ENCODE data around the gene ATOSB.
"Not testable (repeated sequence)": the region's sequence is repeated elsewhere in the genome, so short reads cannot be mapped to it uniquely, and the experiment has no call there.

The ATOSB gene, protein sequence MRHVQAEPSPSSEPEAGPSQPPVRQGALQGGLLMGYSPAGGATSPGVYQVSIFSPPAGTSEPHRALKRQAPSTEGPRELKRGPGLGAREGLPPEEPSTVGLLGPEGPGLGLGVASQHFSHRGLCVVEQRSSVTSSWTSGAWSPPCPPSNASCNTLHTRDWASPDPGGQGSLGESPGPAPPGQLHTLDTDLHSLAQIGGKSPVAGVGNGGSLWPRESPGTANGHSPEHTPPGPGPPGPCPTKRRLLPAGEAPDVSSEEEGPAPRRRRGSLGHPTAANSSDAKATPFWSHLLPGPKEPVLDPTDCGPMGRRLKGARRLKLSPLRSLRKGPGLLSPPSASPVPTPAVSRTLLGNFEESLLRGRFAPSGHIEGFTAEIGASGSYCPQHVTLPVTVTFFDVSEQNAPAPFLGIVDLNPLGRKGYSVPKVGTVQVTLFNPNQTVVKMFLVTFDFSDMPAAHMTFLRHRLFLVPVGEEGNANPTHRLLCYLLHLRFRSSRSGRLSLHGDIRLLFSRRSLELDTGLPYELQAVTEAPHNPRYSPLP

DNA sequence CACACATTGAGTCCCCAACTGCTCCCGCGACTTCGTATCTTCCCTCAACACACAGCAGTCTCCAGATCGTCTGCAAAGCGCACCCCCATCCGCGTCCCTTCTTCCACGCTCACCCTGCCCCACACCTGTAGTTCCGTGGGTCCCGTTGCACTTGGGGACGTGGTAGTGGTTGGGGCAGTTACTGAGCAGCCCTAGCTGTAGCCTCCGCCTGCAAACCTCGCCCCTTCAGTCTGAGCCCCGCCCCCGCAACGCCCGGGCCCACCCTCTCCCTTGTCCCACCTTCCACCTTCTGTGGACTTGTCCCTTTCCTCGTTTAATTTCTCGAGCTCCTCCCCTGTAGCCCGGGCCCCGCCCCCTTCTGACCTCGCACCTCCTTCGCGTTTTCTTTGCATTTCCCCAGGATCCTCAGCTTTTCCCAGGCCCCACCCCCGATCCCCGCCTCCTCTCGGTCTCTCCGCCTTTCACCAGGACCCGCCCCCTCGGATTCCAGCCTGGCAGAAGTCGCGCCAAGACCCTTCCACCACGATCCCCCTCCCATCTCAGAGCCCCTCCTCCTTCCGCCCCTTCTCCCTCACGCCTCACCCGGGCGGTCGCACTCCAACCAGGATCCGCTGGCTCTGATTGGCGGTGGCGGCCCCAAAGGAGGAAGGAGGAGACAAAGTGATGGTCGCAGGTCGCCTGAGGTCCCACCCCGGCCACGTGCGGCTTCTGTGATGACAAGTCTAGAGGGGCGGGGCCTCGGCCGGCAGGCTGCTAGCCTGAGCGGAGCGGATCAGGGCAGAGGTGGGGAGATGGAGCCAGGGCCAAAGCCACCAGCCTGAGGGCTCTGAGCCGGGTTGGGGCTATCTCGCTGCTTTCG is at the start of gene ATOSB:
Gene ATOSB (minus strand): TSS at position 183 of the 859 bp plus-strand sequence. CDS start 7,588 bp downstream, outside the sequence.
- peak; percentile 95 for DNase-seq

GRCh38 chr9:35164711-35165110 is 49.0 kb upstream of the ATOSB start:
- DNase-seq, result no peak

- DNase-seq, result no peak
Measured at GRCh38 chr9:35163413-35163812, 47.8 kb upstream of the ATOSB start.

DNA sequence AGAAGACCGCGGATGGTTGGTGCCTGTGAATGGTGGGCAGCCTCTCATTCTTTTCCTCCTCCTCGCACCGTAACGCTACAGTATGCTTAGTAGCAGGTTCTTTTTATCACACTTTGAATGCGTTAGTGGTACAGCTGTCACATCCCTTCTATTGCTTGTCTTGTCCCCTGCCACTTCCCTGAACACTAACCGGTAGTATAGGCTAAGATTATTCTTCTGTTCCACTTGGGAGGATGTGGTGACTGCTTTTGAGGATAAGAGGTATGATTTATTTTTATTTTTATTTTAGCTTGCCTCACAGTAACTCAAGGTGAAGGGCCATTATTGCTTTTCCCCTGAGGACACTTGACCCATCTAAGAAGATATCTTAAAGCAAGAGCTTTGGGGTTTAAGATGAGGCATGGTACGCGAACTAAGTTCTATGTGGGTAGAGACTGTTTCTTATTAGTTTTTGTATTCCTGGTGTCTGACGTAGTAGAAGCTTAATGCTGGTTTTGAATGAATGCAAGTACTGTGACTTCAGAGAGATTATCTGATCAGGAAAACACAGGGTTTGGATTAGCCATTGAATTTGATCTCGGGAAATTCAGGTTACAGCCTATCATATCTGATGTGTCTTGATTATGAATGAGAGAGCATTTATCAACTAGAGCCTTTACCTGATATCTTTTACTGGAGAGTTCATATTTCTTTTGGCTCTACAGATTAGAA is 47.1 kb upstream of the ATOSB start:
- no peak for DNase-seq

DNA sequence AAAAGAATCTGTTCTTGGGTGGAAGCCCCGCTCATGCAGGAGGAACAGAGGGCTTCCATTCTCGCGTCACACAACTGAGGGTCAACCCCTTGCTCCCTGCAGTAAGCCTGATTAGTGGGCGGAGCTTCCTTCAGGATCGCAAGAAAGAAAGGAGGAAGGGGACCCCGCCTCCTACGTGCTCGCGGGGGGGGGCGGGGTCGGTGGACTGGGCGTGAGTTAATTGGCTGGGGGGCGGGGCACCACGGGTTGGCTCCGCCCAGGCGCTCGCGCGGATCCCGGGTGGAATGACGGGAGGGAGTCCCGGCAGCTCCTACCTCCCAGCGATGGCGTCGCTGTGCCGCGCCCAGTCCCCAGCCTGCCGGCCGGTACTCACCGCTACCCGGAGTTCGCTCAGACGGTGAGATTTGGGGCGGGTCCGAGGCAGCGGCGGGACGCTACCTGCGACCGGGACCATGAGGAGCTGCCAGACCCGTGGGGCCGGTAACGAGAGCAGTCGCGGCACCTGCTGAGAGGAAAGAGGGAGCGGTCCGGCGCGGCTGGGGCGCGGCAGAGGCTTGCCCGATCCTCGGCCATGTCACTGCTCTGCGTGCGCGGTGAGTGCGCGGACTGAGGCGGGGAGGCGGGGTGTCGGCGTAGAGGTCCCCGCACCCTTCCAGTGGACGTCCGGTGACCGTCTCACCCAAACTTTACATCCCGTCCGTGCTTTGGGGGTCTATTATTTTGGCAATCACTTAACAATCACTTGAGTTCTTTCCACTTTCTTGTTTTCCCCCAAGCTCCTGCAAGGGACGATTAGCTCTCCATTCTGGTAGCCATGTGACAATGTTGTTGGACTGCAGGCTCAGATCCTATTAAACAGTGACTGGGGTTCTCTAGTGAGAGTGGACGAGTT is 46.3 kb upstream of the ATOSB start, which contains the start of gene UNC13B:
Gene UNC13B (plus strand): TSS at position 297 of the 892 bp plus-strand sequence. CDS start 275 bp downstream, at position 572.
- peak; percentile 87 for DNase-seq

DNA sequence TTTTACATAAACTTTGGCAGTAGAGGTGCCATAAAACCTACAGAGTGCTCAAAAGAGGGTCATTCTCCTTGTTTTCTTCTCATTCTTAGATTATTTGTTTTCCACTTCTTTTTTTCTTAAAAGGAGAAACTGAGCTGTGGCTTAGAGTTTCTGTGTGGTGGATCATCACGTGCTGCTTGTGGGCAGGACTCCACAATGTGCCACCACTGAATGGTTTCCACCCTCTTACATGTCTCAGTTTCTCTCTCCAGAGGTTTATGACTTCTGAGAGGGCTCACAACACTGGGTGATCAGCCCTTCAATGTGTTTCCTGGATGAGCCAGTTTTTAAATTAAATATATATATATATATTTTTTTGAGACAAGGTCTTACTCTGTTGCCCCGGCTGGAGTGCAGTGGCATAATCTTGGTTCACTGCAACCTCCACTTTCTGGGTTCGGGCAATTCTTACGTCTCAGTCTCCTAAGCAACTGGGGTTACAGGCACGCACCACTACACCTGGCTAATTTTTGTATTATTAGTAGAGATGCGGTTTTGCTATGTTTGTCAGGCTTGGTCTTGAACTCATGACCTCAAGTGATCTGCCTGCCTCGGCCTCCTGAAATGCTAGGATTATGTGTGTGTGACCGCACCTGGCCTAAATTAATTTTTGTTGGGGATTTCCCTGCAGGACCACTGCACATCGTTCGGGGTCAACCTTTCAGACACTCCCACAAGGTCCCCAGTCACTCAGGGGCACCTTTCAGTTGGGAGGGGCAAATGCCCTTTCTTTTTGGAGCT is 43.0 kb upstream of the ATOSB start:
- no peak for DNase-seq

- DNase-seq, result not testable (repeated sequence)
Measured at GRCh38 chr9:35157836-35158235, 42.2 kb upstream of the ATOSB start.

- no peak for DNase-seq
Measured at GRCh38 chr9:35156781-35157180, 41.1 kb upstream of the ATOSB start.

GRCh38 chr9:35152926-35153325 is 37.3 kb upstream of the ATOSB start:
- no peak for DNase-seq

GRCh38 chr9:35147941-35148563 is 32.4 kb upstream of the ATOSB start:
- not testable (repeated sequence) for DNase-seq

DNA sequence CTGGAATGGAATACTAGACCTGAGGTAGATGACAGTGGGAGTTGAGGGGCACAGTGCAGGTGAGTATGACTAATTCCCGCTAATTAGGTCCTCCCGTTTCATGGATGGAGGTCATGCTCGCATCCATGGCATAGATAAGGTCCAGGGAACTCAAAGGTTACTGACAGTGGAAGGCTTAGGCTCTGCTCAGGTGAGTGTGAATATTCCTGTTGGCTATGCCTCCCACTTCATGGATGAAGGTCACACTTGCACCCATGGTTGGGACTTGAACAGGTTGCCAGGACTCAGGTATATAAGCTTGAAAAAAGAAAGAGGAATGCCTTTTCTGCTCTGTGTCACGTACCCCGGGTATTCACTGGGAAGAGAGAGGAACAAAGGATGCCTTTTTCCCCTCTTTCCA is 26.4 kb upstream of the ATOSB start:
- DNase-seq, result no peak

DNA sequence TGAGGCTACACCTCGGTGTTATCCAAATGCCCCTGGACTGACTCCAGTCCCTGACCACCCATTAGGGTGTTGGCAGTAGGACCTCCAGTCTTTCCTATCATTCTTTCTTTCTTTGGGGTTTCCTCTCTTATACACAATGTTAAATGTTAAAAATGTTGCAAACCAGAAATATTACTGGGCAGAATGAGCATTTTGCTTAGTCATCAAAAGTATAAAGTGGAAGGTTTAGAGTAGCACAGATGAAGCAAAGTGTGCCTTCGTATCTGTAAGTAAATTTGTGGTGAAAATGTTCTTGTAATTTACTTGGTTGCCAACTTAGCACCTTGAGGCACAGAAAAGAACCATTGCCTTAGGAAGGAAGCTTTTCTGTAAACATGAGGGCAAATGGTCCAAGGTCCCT is 24.4 kb upstream of the ATOSB start:
- DNase-seq, result no peak

- no peak for DNase-seq
Measured at GRCh38 chr9:35136866-35137265, 21.2 kb upstream of the ATOSB start.

- DNase-seq, result no peak
Measured at GRCh38 chr9:35135988-35136387, 20.3 kb upstream of the ATOSB start.

DNA sequence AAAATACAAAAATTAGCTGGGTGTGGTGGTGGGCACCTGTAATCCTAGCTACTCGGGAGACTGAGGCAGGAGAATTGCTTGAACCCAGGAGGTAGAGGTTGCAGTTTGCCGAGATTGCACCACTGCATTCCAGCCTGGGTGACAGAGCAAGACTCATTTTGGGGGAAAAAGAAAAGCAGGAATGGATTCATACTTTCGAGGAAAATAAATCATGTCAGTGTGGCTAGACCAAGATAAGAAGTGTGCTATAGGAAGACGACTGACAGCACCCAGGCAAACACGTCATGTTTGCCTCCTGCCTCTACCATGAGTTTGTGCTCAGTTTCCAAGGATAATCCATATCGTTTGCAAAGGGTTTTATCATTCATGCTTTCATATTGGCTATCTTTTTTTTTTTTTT is 19.3 kb upstream of the ATOSB start:
- no peak for DNase-seq

- peak; percentile 74 for DNase-seq
Measured at GRCh38 chr9:35116898-35117551, 1.4 kb upstream of the ATOSB start.

DNA sequence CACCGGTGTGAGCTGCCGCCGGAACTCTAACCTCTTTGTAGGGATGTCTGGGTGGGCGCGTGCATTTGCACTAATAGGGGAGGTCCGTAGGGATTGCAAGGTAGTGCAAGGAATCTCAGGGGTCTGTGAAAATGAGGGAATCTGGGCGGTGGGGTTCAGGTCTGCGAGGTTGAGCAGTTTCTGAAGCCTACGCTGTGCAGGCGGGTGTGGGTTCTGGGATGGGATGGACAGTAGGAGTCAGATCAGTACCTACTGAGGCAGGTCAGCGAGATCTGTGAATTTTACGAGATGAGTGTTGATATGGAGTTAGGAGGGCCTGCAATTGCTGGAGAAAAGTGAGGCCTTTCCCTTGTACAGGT is 856 bp upstream of the ATOSB start:
- DNase-seq, result no peak

DNA sequence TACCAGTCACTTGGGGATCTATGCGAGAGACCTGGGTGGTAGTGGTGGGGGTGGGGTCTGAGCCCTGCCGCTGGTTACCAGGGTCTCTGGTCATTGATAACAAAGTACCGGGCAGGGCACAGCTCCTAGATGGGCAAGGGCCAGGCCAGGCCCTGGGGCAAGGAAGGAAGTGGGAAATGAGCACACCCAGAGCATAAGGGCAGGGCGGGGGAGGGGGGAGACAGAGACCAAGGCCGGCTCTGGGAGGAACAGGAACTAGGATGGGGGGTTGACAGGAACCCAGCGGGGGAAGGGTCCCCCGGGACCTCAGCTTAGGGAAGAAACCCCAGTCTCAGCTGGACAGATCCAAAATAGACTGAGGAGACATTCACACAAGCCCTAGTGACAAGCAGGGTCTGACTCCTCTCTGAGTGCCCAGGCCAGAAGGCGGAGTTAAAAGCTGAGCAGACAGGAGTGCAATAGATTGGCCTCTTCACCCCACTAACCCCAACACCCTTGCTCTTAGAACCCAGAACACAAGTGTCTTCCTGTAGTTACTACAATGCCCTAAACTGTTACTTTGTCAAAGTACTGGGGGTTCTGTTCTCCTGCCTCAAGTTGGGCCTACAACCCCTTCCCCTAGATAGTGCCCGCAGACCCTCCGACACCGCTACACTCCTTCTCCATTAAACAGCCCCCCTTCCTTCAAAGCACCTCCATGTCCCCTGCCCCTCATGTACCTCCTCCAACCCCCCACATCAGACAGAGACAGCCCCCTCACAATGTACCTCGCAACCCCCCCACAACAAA is 628 bp downstream of the ATOSB start:
- no peak for DNase-seq

Data from NCI-H1105 (cell line).